SK-N-SH treated with all-trans-retinoic acid at 6 μM for 48 hours (cell line): ENCODE results near the gene CLINT1.

ENCODE experiments used
- ARNTL ChIP-seq: fragments of 450-650 bp; formaldehyde crosslinking; IDR thresholded peaks from 2 replicates; pipeline ENCODE4 v1.5.0; 2020; ENCODE audit warnings: low read depth, mild to moderate bottlenecking, moderate library complexity, borderline replicate concordance
- BACH2 ChIP-seq: fragments of 250-450 bp; sonication (Bioruptor Pico); IDR thresholded peaks from 2 replicates; pipeline ENCODE4 v1.9.0; 2021; ENCODE audit warnings: mild to moderate bottlenecking, borderline replicate concordance
- CREB5 ChIP-seq: fragments of 250-450 bp; sonication (Bioruptor Pico); IDR thresholded peaks from 2 replicates; pipeline ENCODE4 v1.5.1; 2020; ENCODE audit warnings: low read depth, mild to moderate bottlenecking, moderate library complexity
- CSRNP3 ChIP-seq: fragments of 250-450 bp; sonication (Bioruptor Pico); IDR thresholded peaks from 2 replicates; pipeline ENCODE4 v1.5.1; 2021; ENCODE audit warnings: mild to moderate bottlenecking, moderate library complexity
- GLIS3 ChIP-seq: fragments of 250-450 bp; sonication (Bioruptor Pico); IDR thresholded peaks from 2 replicates; pipeline ENCODE4 v1.5.0; 2020; ENCODE audit warnings: mild to moderate bottlenecking, moderate library complexity
- OSR1 ChIP-seq: fragments of 250-450 bp; sonication (Bioruptor Pico); IDR thresholded peaks from 2 replicates; pipeline ENCODE4 v1.8.0; 2022; ENCODE audit warnings: moderate library complexity, mild to moderate bottlenecking, inconsistent platforms
- PATZ1 ChIP-seq: fragments of 250-450 bp; sonication (Bioruptor Pico); IDR thresholded peaks from 2 replicates; pipeline ENCODE4 v1.8.0; 2020; ENCODE audit warnings: mild to moderate bottlenecking, moderate library complexity, borderline replicate concordance
- RARB ChIP-seq: fragments of 250-450 bp; sonication (Bioruptor Pico); IDR thresholded peaks from 2 replicates; pipeline ENCODE4 v1.8.0; 2021; ENCODE audit warnings: mild to moderate bottlenecking, moderate library complexity
- TOX ChIP-seq: fragments of 250-450 bp; sonication (Bioruptor Pico); IDR thresholded peaks from 2 replicates; pipeline ENCODE4 v1.8.0; 2021; ENCODE audit warnings: mild to moderate bottlenecking, moderate library complexity, borderline replicate concordance
- TSHZ2 ChIP-seq: fragments of 250-450 bp; sonication (Bioruptor Pico); IDR thresholded peaks from 2 replicates; pipeline ENCODE4 v1.5.0; 2020; ENCODE audit warnings: mild to moderate bottlenecking, moderate library complexity
- ZFP3 ChIP-seq: fragments of 250-450 bp; sonication (Bioruptor Pico); IDR thresholded peaks from 2 replicates; pipeline ENCODE4 v1.5.0; 2020; ENCODE audit warnings: mild to moderate bottlenecking, moderate library complexity
- ZFP30 ChIP-seq: fragments of 450-650 bp; formaldehyde crosslinking; IDR thresholded peaks from 2 replicates; pipeline ENCODE4 v1.5.0; 2022; ENCODE audit warnings: mild to moderate bottlenecking, moderate library complexity

GRCh38 chr5:157748760-157749461 is 110.0 kb downstream of the CLINT1 start:
- TF ChIP-seq BACH2 (CRISPR knock-in tag), result no peak
- no peak for TF ChIP-seq ARNTL (CRISPR knock-in tag)
- no peak for TF ChIP-seq TSHZ2 (CRISPR knock-in tag)
- TF ChIP-seq ZFP3 (CRISPR knock-in tag), result no peak
- TF ChIP-seq PATZ1 (CRISPR knock-in tag), result no peak
- TF ChIP-seq CSRNP3 (CRISPR knock-in tag), result no peak
- no peak for TF ChIP-seq TOX
- TF ChIP-seq RARB (CRISPR knock-in tag), result no peak
- no peak for TF ChIP-seq GLIS3 (CRISPR knock-in tag)
- TF ChIP-seq OSR1 (CRISPR knock-in tag), result no peak
- TF ChIP-seq ZFP30, result no peak
- TF ChIP-seq CREB5 (CRISPR knock-in tag), result no peak
